Activated T-cell treated with anti-CD3 and anti-CD28 coated beads, Interleukin-2, amount 50 U/mL, for 4 hours (primary cell): ENCODE data around the gene MAG. TPM values are rescaled to one million over a fixed set of nuclear protein-coding genes. Genes with fewer than 3 reads are reported as not detected.
"Not testable (repeated sequence)": the region's sequence is repeated elsewhere in the genome, so short reads cannot be mapped to it uniquely, and the experiment has no call there.

ENCODE experiments used
- ATAC-seq, 2 donors: fragments of 200-7000 bp; cut with Tn5 transposase; one replicate each; pipeline ENCODE4 v1.10.0; 2021
- DNase-seq: peaks from one replicate; pipeline ENCODE4 v3.0.0-alpha.2; 2020
- H3K27me3 Mint-ChIP-seq: one replicate; pipeline ENCODE4 v1.8.0; 2021; ENCODE audit warnings: low read depth, mixed read lengths
- H3K36me3 Mint-ChIP-seq: one replicate; pipeline ENCODE4 v1.8.0; 2022; ENCODE audit warnings: mixed read lengths; ENCODE audit not compliant: insufficient read depth
- H3K4me1 Mint-ChIP-seq: one replicate; pipeline ENCODE4 v1.8.0; 2021; ENCODE audit warnings: low read depth, mixed read lengths
- H3K4me3 Mint-ChIP-seq: one replicate; pipeline ENCODE4 v1.8.0; 2021; ENCODE audit warnings: mild to moderate bottlenecking, moderate library complexity, mixed read lengths
- H3K9me3 Mint-ChIP-seq: one replicate; pipeline ENCODE4 v1.8.0; 2021; ENCODE audit warnings: mixed read lengths
- total RNA-seq, 3 donors: library from RNA; stranded (reverse); gene quantifications; one replicate each; pipeline ENCODE4 v1.2.1, GENCODE V29; 2021

Gene MAG
- total RNA-seq, 3 donors from 2014 or later, result 0.29 TPM; not detected in 2

GRCh38 chr19:35351411-35352176 is 59.6 kb downstream of the MAG start:
- H3K4me1 Mint-ChIP-seq, result peaks cover 23% of the 10 kb centered on the region
- no peaks in the 10 kb centered on the region for H3K36me3 Mint-ChIP-seq
- no peak overlapping the region for H3K4me3 Mint-ChIP-seq
- H3K27me3 Mint-ChIP-seq, result no peaks in the 10 kb centered on the region
- DNase-seq, result no peak
- no peak for ATAC-seq
- no peaks in the 10 kb centered on the region for H3K9me3 Mint-ChIP-seq

- no peak overlapping the region for H3K4me3 Mint-ChIP-seq
- no peak for ATAC-seq
- H3K36me3 Mint-ChIP-seq, result no peaks in the 10 kb centered on the region
- H3K4me1 Mint-ChIP-seq, result peaks cover 18% of the 10 kb centered on the region
- H3K27me3 Mint-ChIP-seq, result no peaks in the 10 kb centered on the region
- no peaks in the 10 kb centered on the region for H3K9me3 Mint-ChIP-seq
- no peak for DNase-seq
Observed at GRCh38 chr19:35352177-35352447, 60.2 kb downstream of the MAG start.

DNA sequence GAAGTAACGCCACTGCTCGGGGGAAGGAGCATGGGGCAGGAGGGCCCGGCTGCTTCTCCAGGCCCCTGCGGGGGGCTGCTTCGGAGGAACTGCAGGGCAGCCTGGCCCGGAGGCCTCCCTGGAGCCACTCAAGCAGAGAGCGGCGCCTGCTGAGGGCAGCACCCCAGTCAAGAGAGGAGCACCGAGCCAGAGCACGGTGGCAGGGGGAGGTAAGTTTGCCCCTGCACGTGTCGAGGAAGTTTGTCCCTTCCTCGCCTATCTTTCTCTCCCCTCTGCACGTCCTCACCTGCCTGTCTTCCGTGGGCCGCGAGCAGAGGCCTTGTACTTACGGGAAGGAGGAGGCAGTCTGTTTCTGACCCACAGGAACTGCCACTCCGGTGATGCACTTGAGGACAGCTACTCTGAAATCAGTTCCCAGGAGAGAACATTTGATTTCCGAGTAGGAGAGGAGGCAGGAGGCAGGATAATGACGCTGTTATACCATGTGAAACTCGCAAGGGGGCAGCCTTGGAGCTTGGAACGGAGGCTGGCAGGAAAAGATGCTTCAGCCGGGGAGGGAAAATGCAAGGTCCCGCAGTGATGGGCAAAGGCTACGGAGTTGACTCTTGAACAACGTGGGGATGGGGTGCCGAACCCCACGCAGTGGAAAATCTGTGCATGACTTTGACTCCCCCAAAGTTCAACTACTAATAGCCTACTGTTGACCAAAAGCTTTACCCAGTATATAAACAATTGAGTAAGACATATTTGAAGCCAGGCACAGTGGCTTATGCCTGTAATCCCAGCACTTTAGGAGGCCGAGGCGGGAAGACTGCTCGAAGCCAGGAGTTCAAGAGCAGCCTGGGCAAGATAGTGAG is 60.7 kb downstream of the MAG start:
- H3K27me3 Mint-ChIP-seq, result no peaks in the 10 kb centered on the region
- peaks cover 14% of the 10 kb centered on the region for H3K4me1 Mint-ChIP-seq
- ATAC-seq (peak; percentile 68 to 81), DNase-seq (peak; percentile 68)
- H3K36me3 Mint-ChIP-seq, result no peaks in the 10 kb centered on the region
- H3K4me3 Mint-ChIP-seq, result no peak overlapping the region
- no peaks in the 10 kb centered on the region for H3K9me3 Mint-ChIP-seq

DNA sequence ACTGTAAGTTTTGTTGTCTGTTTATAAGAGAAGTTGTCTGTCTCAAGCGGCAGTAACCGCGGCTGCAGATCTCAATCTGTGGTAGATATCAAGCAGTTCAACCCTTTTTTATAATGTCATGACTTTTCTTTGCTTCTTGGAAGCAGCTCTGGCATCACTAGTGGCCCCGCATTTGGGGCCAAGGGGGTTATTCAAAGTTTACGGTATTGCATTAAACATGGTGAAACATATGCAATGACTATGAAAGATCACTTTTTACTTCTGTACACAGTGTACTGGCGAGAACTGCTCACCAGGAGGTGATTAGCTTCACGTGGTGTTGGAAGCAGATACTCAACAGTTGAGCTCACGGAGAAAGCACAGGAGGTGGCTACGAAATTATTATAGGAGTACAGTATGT is 61.7 kb downstream of the MAG start:
- Mint-ChIP-seq H3K9me3 (no peaks in the 10 kb centered on the region), H3K27me3 (no peaks in the 10 kb centered on the region), H3K4me3 (no peak overlapping the region), H3K36me3 (no peaks in the 10 kb centered on the region), H3K4me1 (peaks cover 17% of the 10 kb centered on the region)
- ATAC-seq (no peak), DNase-seq (no peak)

DNA sequence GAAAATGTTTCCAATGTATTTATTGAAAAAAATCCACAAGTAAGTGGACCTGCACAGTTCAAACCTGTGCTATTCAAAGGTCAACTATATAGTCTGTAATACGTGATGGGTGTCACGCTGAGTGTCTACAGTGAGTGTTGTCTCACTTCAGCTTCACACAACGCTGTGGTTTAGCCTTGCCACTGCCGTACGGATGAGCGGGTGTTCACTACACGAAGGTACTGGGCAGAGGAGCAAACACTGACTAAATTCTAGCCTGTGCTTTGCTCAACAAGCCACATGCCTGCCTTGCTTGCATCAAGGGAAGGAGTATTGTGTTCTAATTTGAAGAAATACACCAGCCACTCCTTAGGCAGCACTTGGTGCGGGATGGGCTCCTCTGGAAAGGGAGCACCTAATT is 62.9 kb downstream of the MAG start:
- H3K4me3 Mint-ChIP-seq, result no peak overlapping the region
- no peak for DNase-seq
- H3K9me3 Mint-ChIP-seq, result no peaks in the 10 kb centered on the region
- no peaks in the 10 kb centered on the region for H3K36me3 Mint-ChIP-seq
- no peaks in the 10 kb centered on the region for H3K27me3 Mint-ChIP-seq
- peaks cover 14% of the 10 kb centered on the region for H3K4me1 Mint-ChIP-seq
- no peak for ATAC-seq

DNA sequence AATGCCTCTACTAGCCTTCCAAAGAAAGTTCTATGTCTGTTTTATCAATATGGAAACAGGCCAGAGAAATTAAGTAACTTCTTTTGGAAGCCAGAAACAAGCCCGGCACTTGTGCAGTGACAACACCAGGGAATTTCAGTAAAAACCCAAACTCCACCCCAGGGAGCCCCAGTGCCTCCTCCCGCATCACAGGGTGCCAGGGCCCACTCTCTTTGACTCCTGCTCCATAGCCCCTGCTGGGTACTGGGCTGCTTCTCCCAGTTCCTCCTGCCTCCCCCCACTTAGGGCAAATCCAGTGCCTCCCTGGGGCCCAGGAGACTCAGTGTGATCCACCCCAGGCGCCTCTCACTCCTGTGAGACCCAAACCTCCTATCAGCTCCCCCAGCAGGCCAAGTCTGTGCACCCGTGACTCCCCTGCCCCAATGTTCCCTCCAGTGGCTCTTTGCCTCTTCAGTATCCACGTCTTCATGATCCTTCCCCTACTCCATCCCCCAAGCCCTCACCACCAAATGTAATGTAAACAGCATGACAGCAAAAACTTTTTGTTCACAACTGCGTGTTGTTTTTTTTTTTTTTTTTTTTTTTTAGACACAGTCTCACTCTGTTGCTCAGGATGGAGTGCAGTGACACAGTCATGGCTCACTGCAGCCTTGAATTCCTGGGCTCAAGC is 64.0 kb downstream of the MAG start:
- no peak for ATAC-seq
- no peak for DNase-seq
- H3K27me3 Mint-ChIP-seq, result no peaks in the 10 kb centered on the region

GRCh38 chr19:35357867-35358573 is 66.1 kb downstream of the MAG start, which contains the start of gene FFAR3:
Gene FFAR3 (plus strand): TSS chr19:35358460. CDS start chr19:35358891, 431 bp downstream.
- ATAC-seq (peak; percentile 17 to 38), DNase-seq (no peak)
- Mint-ChIP-seq H3K27me3 (peaks cover 11% of the 10 kb centered on the region), H3K9me3 (no peaks in the 10 kb centered on the region), H3K36me3 (no peaks in the 10 kb centered on the region), H3K4me3 (peak within 1 kb of the TSS; percentile 27), H3K4me1 (peaks cover 9% of the 10 kb centered on the region)

More for the DNA sequence above, 64.0 kb downstream of the MAG start:
- Mint-ChIP-seq H3K36me3 (no peaks in the 10 kb centered on the region), H3K9me3 (no peaks in the 10 kb centered on the region), H3K4me1 (peaks cover 14% of the 10 kb centered on the region), H3K4me3 (no peak overlapping the region)

- not testable (repeated sequence) for H3K36me3 Mint-ChIP-seq, H3K9me3 Mint-ChIP-seq, H3K4me3 Mint-ChIP-seq, DNase-seq, ATAC-seq, H3K4me1 Mint-ChIP-seq
- peaks cover 11% of the 10 kb centered on the region for H3K27me3 Mint-ChIP-seq
Observed at GRCh38 chr19:35358834-35359233, 66.9 kb downstream of the MAG start.

- H3K36me3 Mint-ChIP-seq, H3K4me1 Mint-ChIP-seq, H3K9me3 Mint-ChIP-seq, ATAC-seq, DNase-seq, H3K4me3 Mint-ChIP-seq: not testable (repeated sequence)
- peaks cover 11% of the 10 kb centered on the region for H3K27me3 Mint-ChIP-seq
Observed at GRCh38 chr19:35359395-35359794, 67.4 kb downstream of the MAG start.

GRCh38 chr19:35360081-35360480 is 68.1 kb downstream of the MAG start:
- ATAC-seq, H3K4me3 Mint-ChIP-seq, DNase-seq, H3K9me3 Mint-ChIP-seq, H3K4me1 Mint-ChIP-seq, H3K36me3 Mint-ChIP-seq: not testable (repeated sequence)
- peaks cover 11% of the 10 kb centered on the region for H3K27me3 Mint-ChIP-seq

DNA sequence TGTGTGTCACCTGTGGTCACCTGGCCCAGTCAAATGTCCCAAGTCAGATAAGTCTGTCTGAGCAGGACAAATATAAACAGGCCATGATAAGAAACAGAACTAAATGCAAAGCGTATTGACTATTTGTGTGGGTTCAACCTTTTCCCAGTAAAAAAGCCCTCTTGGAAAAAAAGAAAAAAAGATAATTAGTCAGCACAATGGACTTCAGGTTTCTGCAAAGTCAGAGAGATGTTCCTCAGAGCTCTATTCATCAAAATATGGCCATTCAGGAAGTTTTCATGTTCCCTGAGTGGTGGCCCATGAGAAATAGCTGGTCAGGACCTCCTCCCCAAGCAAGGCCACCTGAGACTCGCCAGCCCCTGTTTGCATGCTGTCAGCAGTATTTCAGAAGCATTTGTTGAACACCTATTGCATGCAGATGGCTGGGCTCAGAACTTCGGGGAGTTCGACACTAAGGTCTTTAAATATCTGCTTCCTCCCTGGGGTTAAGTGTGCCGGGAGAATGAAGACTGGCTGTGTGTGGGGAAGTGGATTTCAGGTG is 69.0 kb downstream of the MAG start:
- Mint-ChIP-seq H3K27me3 (peaks cover 11% of the 10 kb centered on the region), H3K4me3 (no peak overlapping the region), H3K36me3 (no peaks in the 10 kb centered on the region), H3K9me3 (no peaks in the 10 kb centered on the region), H3K4me1 (peaks cover 9% of the 10 kb centered on the region)
- DNase-seq (no peak), ATAC-seq (no peak)

DNA sequence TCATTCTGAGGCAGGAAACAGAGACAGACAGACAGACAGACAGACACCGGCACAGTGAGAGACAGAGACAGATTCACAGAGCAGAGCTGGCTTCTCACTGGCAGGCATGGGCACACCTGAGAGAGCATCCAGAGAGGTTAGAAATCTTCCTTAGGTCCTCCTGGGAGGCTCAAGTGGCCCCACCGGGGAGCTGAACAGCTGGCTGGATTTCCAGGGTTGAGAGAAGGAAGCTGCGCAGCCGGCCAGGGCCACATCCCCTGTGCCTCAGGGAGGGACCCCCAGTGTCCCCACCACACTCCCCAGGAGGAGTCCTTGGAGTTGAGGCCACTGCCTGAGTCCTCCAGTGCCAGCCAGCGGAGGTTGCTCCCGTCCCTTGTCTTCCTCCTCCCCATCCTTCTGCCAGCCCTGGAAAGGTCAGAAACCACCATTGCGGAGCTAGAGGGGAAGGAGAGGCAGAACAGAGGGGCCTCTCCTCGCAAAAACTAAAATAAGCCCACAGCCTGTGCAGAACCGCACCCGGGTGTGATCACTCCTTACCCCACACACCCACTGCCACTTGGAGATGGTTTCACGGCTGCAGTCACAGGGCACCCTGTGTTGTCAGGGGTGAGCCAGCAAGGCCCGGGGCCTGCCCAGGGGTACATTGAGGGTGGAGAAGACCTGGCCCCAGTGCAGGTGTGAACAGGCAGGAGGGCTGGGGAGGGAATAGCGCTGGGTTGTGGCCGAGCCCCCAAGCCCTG is 70.5 kb downstream of the MAG start:
- Mint-ChIP-seq H3K27me3 (peaks cover 12% of the 10 kb centered on the region), H3K4me1 (peaks cover 9% of the 10 kb centered on the region), H3K9me3 (no peaks in the 10 kb centered on the region), H3K4me3 (no peak overlapping the region), H3K36me3 (no peaks in the 10 kb centered on the region)
- DNase-seq (no peak), ATAC-seq (no peak)

DNA sequence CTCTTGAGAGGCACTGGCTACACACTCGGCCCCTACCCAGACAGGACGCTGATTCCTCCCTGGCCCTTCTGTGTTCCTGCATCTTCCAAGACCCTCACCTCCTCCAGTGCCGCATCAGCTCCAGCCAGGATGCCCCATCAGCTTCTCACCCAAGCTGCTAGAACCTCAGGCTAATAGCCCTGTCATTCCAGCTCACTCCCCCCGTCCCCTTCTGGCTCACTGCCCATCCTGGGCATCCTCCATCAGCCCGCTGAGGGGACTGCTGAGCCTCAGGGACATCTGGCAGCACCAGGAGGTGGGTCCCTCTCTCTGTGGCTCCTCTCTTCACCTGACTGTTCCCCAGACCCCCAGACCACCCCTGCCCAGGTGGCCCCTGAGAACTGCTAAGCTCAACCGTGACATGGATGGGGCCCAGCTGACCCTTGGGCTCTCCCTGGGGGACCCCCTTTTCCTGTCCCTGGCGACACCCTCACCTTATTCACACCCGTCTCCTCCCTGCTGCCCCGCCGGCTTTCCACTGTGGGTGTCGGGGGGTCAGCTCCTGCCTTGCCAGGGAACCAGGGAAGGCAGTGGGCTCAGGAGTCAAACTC is 71.1 kb downstream of the MAG start:
- H3K4me1 Mint-ChIP-seq, result peaks cover 4% of the 10 kb centered on the region
- no peaks in the 10 kb centered on the region for H3K36me3 Mint-ChIP-seq
- ATAC-seq (peak in 1 of 2 donors; percentile 13), DNase-seq (no peak)
- no peaks in the 10 kb centered on the region for H3K9me3 Mint-ChIP-seq
- peaks cover 12% of the 10 kb centered on the region for H3K27me3 Mint-ChIP-seq
- no peak overlapping the region for H3K4me3 Mint-ChIP-seq
